SIG-M5 treated with dmso at 0.1 percent for 504 hours (cell line): ENCODE data around the gene MID1.
"Not testable (repeated sequence)": the region's sequence is repeated elsewhere in the genome, so short reads cannot be mapped to it uniquely, and the experiment has no call there.

Experiments
- DNase-seq: peaks from one replicate; lab custom pipeline; 2025; ENCODE audit not compliant: unreplicated experiment; lab: John Stamatoyannopoulos, UW

Gene MID1

GRCh38 chrX:10617186-10617998, 3.0 kb downstream of the MID1 start:
- DNase-seq, result no peak

DNA sequence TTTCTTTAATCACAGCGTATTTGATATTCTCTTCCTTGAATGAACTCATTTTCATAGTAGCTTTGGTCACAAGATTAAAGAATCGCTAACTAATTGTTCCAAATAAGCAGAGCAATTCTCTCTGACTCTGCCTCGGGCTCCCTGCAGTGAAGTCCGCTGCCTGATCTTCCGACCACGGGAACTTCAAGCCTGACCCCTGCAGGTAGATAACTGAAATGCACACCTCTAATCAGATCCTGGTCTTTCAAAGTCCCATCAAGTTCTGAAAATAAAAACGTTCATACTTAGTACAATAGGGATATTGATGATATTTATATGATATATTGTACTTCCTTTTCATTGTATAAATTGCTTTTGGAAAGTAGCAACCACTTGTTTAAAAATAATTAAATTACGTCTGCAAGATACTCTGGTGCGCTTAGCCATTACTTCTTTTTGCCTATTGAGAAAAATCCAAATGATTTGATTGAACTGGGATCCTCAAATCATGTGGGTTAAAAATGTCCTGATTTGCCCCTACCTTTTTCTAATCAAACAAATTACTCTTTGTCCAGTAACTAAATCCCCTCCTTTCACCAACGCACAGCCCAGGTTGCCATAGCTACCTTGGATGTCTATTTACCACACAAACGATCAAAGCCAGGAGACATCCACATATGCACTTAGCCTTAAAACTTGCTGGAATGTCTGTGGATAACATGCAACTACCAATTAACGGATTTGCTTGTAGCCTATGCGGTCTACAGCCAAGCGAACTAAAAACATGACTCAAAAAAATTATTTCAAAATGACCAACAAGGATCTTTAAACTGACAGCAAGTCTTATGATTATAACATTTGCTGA, 4.2 kb downstream of the MID1 start:
- no peak for DNase-seq

DNA sequence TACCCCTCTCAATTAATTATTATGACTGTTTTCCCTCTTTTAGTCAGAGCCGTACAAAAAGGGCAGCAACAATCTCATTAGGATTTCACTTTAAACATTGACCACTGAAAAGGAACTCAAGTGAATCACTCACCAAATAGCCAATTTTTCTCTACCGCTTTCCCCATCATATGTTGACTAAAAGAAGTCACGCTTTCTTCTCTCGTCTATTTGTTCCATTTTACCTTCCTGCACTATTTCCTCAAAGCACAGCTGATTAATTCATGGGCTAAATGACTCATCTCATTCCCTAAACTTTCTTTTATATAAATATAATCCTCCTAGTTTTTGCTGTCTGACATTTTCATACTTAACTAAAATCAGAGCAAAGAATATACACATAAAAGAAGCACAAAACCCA, 8.2 kb downstream of the MID1 start:
- DNase-seq, result no peak

- no peak for DNase-seq
Observed at GRCh38 chrX:10611441-10612090, 8.8 kb downstream of the MID1 start.

DNA sequence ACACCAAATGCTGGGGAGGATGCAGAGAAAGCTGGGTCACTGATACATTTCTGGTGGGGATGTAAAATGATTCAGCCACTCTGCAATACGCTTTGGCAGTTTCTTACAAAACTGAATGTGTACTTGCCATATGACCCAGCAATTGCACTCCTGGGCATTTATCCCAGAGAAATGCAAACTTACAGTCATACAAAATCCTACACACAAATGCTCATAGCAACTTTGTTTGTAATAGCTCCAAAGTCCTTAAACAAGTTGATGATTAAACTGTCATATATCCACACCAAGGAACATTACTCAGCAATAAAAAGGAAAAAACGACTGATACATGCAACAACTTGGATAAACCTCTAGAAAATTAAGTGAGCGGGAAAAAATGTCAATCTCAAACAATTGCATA, 12.3 kb downstream of the MID1 start:
- DNase-seq, result no peak

GRCh38 chrX:10607233-10607632, 13.2 kb downstream of the MID1 start:
- no peak for DNase-seq

- no peak for DNase-seq
Observed at GRCh38 chrX:10603612-10604011, 16.8 kb downstream of the MID1 start.

- no peak for DNase-seq
Observed at GRCh38 chrX:10602646-10603045, 17.7 kb downstream of the MID1 start.

- DNase-seq, result no peak
Observed at GRCh38 chrX:10600479-10600878, 19.9 kb downstream of the MID1 start.

GRCh38 chrX:10598540-10598939, 21.8 kb downstream of the MID1 start:
- no peak for DNase-seq

DNA sequence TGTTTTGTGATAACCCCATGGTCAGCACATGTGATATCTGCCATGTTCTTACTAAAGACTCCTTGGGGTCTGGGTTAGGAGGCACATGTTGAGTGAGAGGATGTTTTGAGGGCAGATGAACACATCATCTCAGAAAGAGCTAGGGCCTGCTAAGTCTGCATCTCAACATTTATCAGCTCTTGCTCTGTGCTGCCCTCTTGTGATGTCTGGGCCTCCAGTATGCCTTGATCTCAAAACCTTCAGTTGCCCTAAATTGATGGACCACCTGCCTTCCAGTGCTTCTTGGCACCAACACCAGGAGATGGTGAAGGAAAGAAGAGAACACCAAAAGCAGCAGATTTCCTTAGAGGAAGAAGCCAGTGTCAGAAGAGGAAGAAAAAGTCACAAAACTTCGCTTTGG, 22.5 kb downstream of the MID1 start:
- DNase-seq, result no peak

DNA sequence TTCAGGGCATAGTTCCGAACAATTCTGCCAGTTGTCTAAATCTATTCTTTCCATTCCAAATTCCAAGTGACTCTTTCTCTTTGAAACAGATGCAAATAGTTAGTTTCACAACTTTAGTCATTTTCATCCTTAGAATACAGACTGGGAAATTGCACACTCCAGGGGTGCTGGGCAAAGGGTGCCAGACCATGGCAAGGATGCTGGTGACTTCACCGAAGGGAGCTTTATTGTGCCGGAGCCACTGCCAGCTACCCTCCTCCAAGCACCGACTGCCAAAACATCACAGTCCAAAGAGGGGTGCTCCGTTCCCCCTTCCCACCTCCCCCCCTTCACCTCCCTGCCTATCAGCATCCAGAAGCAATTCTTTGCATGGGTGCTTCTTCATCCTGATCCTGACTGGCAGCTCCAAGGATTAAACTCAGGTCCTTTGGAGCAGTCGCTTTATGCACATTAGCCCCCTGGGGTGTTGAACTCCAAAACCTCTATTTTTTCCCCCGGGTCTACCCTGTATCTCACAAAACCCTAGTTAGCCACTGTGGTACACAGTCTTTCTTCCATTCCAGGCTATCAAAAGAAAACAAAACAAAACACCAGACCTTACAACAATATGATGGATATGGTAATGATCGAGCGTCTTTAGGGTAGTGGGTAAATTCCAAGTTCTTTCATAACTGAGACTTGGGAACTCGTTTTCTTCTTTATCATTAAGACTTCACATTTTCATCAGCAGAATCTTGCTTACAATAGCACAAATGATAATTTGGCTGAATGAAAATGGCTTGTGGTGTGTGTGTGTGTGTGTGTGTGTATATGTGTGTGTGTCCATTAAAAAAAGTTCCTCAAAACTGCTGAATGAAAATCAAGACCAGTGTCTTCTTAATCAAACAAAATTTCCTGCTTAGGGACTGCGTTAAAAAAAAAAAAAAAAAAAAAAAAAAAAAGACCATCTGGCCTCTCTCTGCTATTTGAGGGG, 28.7 kb downstream of the MID1 start:
- DNase-seq, result no peak

GRCh38 chrX:10589787-10590186, 30.6 kb downstream of the MID1 start:
- not testable (repeated sequence) for DNase-seq

DNA sequence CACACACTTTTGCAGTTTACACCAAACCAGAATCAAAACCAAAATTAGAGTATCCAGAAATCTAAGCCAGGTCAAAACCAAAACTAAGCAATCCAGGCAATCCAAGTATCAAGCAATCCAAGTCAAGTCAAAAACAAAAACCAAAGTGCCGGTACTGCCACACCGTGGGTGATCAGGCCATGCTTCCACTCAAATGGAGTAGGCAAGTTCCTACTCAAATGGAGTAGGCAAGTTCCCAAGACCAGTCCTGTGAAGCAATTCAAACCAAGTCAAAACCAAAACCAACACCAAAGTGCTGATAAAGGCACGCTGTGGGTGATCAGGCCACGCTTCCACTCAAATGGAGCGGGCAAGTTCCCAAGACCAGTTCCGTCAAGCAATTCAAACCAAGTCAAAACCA, 31.3 kb downstream of the MID1 start:
- DNase-seq, result no peak

DNA sequence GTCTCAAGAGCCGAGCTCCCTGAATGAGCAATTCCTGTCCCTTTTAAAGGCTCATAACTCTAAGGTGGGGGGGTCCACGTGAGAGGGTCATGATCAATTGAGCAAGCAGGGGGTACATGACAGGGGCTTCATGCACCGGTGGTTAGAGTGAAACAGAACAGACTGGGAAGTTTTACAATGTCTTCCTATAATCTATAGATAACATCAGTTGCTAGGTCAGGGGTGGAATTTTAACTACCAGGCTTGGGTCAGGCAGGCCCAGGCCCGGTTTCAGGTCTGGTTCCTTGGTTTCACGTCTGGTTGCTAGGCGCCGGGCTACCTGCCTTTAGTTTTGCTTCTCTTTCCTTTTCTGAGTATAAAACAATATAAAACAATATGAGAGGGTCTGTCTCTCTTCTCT, 35.5 kb downstream of the MID1 start:
- not testable (repeated sequence) for DNase-seq

GRCh38 chrX:10582945-10583344, 37.4 kb downstream of the MID1 start:
- DNase-seq, result no peak

- DNase-seq, result no peak
Observed at GRCh38 chrX:10582215-10582733, 38.1 kb downstream of the MID1 start.

GRCh38 chrX:10579112-10580011, 41.0 kb downstream of the MID1 start:
- DNase-seq, result peak; percentile 14

- DNase-seq, result no peak
Observed at GRCh38 chrX:10578527-10578926, 41.9 kb downstream of the MID1 start.
